GM12892 (cell line): ENCODE results near the gene FAM217A.

ENCODE experiments used
- POLR2A ChIP-seq: IDR thresholded peaks from 2 replicates; pipeline ENCODE4 v1.6.1; 2011; ENCODE audit warnings: low read depth, low read length, control low read depth
- POLR2AphosphoS5 ChIP-seq: IDR thresholded peaks from 2 replicates; pipeline ENCODE4 v1.6.1; 2011; ENCODE audit warnings: low read depth, low read length, control low read depth
- TAF1 ChIP-seq: IDR thresholded peaks from 2 replicates; pipeline ENCODE4 v1.6.1; 2011; ENCODE audit warnings: low read depth, mild to moderate bottlenecking, control low read depth, low read length, borderline replicate concordance

- TF ChIP-seq POLR2A (no peak), POLR2AphosphoS5 (no peak), TAF1 (no peak)
Observed at GRCh38 chr6:4124351-4124750, 45.4 kb upstream of the FAM217A start.
